GM12878 (cell line): ENCODE measurements around the gene KRTAP10-1. TPM values are rescaled to one million over a fixed set of nuclear protein-coding genes. Genes with fewer than 3 reads are reported as not detected.
A peak's percentile ranks its signal among the peaks of the same experiment; 100 is the strongest.

ENCODE experiments used
- ATAC-seq: fragments of 200-7000 bp; cut with Tn5 transposase; 3 replicates; pipeline ENCODE4 v1.9.1; 2020; ENCODE audit warnings: mild to moderate bottlenecking, moderate library complexity
- BruUV-seq: library from RNA; stranded (reverse); fragments of 400-500 nt; replicated peaks from 2 replicates; lab custom pipeline; 2021; lab: Mats Ljungman, UMichigan
- CTCF ChIA-PET: fragments of 300-600 bp; sonication (Branson Sonifier 250); formaldehyde crosslinking; extraction: SDS; loops from one replicate; lab custom pipeline; 2021; ENCODE audit warnings: inconsistent platforms; lab: Yijun Ruan, JAX
- POLR2A ChIA-PET: fragments of 350-600 bp; formaldehyde crosslinking; extraction: SDS; loops from one replicate; lab custom pipeline; 2021; ENCODE audit warnings: inconsistent platforms; lab: Charles Lee
- RAD21 ChIA-PET: fragments of 300-600 bp; sonication (Branson Sonifier 250); formaldehyde crosslinking; loops from one replicate; lab custom pipeline; 2023; ENCODE audit warnings: antibody characterized with exemption; ENCODE audit not compliant: unreplicated experiment; lab: Charles Lee
- SMC1A ChIA-PET: fragments of 300-600 bp; sonication (Branson Sonifier 250); formaldehyde crosslinking; loops from one replicate; lab custom pipeline; 2023; ENCODE audit not compliant: unreplicated experiment, uncharacterized antibody; lab: Charles Lee
- DNase-seq: peaks from one replicate; pipeline ENCODE4 v3.0.0-alpha.2; 2011; ENCODE audit warnings: low read depth, low spot score
- FAIRE-seq: peaks from 3 replicates; lab custom pipeline; 2011; peaks lifted over from hg19 to GRCh38; lab: Jason Lieb, UNC
- H2AFZ ChIP-seq: 2 replicates; pipeline ENCODE4 v1.6.0; 2011; ENCODE audit warnings: low read depth, low read length, control low read depth; ENCODE audit not compliant: control insufficient read depth
- H3K27ac ChIP-seq: 2 replicates; pipeline ENCODE4 v1.5.1; 2011; ENCODE audit warnings: control low read depth; ENCODE audit not compliant: control insufficient read depth, insufficient read depth
- H3K27me3 ChIP-seq, 2 experiments: replicated peaks in 1 of 2; 2 replicates each; pipeline versions ENCODE4 v1.6.0 to v1.6.1; 2011; ENCODE audit warnings: low read length in 1 of 2; ENCODE audit not compliant: control insufficient read depth in 2 of 2, insufficient read depth in 2 of 2
- H3K36me3 ChIP-seq, 2 experiments: 2 replicates each; pipeline ENCODE4 v1.5.1; 2011; ENCODE audit warnings: low read length in 1 of 2; ENCODE audit not compliant: control insufficient read depth in 2 of 2, insufficient read depth in 2 of 2
- H3K4me1 ChIP-seq: 2 replicates; pipeline ENCODE4 v1.6.1; 2011; ENCODE audit warnings: mild to moderate bottlenecking, low read length, moderate library complexity, mixed read lengths; ENCODE audit not compliant: control insufficient read depth, insufficient read depth
- H3K4me2 ChIP-seq: 2 replicates; pipeline ENCODE4 v1.6.0; 2011; ENCODE audit warnings: control low read depth; ENCODE audit not compliant: control insufficient read depth, insufficient read depth
- H3K4me3 ChIP-seq: fragments of 200-600 bp; sonication (generic); 2 replicates; pipeline ENCODE4 v1.5.1; 2016
- H3K79me2 ChIP-seq: 2 replicates; pipeline ENCODE4 v1.6.0; 2011; ENCODE audit warnings: low read length; ENCODE audit not compliant: control insufficient read depth, insufficient read depth
- H3K9ac ChIP-seq: 2 replicates; pipeline ENCODE4 v1.8.0; 2011; ENCODE audit warnings: low read length, control low read depth, mixed read lengths; ENCODE audit not compliant: control insufficient read depth, insufficient read depth
- H3K9me3 ChIP-seq: replicated peaks from 3 replicates; pipeline ENCODE4 v1.5.1; 2011; ENCODE audit warnings: mild to moderate bottlenecking, low read length; ENCODE audit not compliant: control insufficient read depth, insufficient read depth
- H4K20me1 ChIP-seq: 2 replicates; pipeline ENCODE4 v1.6.0; 2011; ENCODE audit not compliant: control insufficient read depth, insufficient read depth
- CTCF ChIP-seq, 3 experiments: IDR thresholded peaks in 2 of 3; conservative IDR thresholded peaks in 1 of 3; 2 replicates each; pipeline ENCODE4 v1.5.1; 2011; ENCODE audit warnings: low read depth in 3 of 3, low read length in 3 of 3, mild to moderate bottlenecking in 3 of 3, control low read depth in 2 of 3, moderate library complexity in 2 of 3, inconsistent platforms in 1 of 3, mixed read lengths in 1 of 3; ENCODE audit not compliant: control insufficient read depth in 2 of 3, insufficient read depth in 1 of 3; ENCODE audit errors: extremely low read depth in 1 of 3
- EED ChIP-seq: sonication (generic); IDR thresholded peaks from 2 replicates; pipeline ENCODE4 v1.6.1; 2016; ENCODE audit warnings: antibody characterized with exemption, low read depth
- HDAC6 ChIP-seq: fragments of 200-600 bp; sonication (generic); IDR thresholded peaks from one replicate; pipeline ENCODE4 v1.8.0; 2017; ENCODE audit warnings: antibody characterized with exemption; ENCODE audit not compliant: unreplicated experiment
- PAX8 ChIP-seq: fragments of 450-650 bp; IDR thresholded peaks from 2 replicates; pipeline ENCODE4 v1.6.1; 2017; ENCODE audit warnings: mild to moderate bottlenecking, moderate library complexity
- SREBF1 ChIP-seq: IDR thresholded peaks from 2 replicates; pipeline ENCODE4 v1.6.1; 2012; ENCODE audit warnings: mild to moderate bottlenecking, low read length
- ZNF207 ChIP-seq: fragments of 450-650 bp; IDR thresholded peaks from 2 replicates; pipeline ENCODE4 v1.6.1; 2014; ENCODE audit warnings: antibody characterized with exemption, mild to moderate bottlenecking, borderline replicate concordance
- ZNF24 ChIP-seq: fragments of 450-650 bp; IDR thresholded peaks from 2 replicates; pipeline ENCODE4 v1.6.1; 2017; ENCODE audit warnings: antibody characterized with exemption, mild to moderate bottlenecking
- ZNF274 ChIP-seq: IDR thresholded peaks from one replicate; pipeline ENCODE4 v1.8.0; 2011; ENCODE audit not compliant: insufficient read length, insufficient read depth
- ZNF592 ChIP-seq: fragments of 450-650 bp; IDR thresholded peaks from 2 replicates; pipeline ENCODE4 v1.6.1; 2017; ENCODE audit warnings: mild to moderate bottlenecking, moderate library complexity
- ZZZ3 ChIP-seq: IDR thresholded peaks from 2 replicates; pipeline ENCODE4 v1.6.1; 2011; ENCODE audit warnings: low read depth; ENCODE audit not compliant: control insufficient read depth, insufficient read length
- WGBS: methylation state at CpG from one replicate; pipeline ENCODE4 v1.1.6; 2016; ENCODE audit warnings: low lambda C conversion rate; ENCODE audit not compliant: insufficient replicate concordance, insufficient coverage; ENCODE audit errors: missing lambda C conversion rate; 5-methylcytosine and 5-hydroxymethylcytosine counted together
- in situ Hi-C: fragments of 300-500 bp; cut with MboI; formaldehyde crosslinking; loops from 9 replicates; pipeline ENCODE4 v1.14.3; 2018; ENCODE audit warnings: mixed read lengths
- intact Hi-C: fragments of 100-400 bp; cut with micrococcal nuclease; formaldehyde crosslinking; loops from one replicate; pipeline ENCODE4 v1.14.2; 2022; ENCODE audit not compliant: unreplicated experiment
- polyA plus RNA-seq, 11 experiments: library from polyadenylated mRNA; depleted of rRNA in 4 of 11; unstranded in 6 of 11; stranded (reverse) in 5 of 11; fragments of >200 nt; fragmentation: Nextera tagmentation in 4 of 11; fragmentation: Illumina TruSeq in 1 of 11; extraction: Ambion mirVana in 4 of 11; extraction: Trizol in 1 of 11; gene quantifications; 1 replicate in 1 of 11; 2 replicates in 10 of 11; pipeline versions ENCODE4 v1.2.1 to v1.2.3, GENCODE V29; 2011 to 2016; ENCODE audit warnings: inconsistent platforms in 2 of 11, missing spikeins in 2 of 11, low read depth in 1 of 11
- total RNA-seq, 4 experiments: library from RNA; depleted of rRNA in 3 of 4; stranded (reverse); fragments of >200 nt in 3 of 4; fragmentation: Illumina TruSeq in 1 of 4; extraction: Trizol in 1 of 4; gene quantifications; 2 replicates each; pipeline versions ENCODE4 v1.2.1 to v1.2.3, GENCODE V29; 2013 to 2021

KRTAP10-1 gene
- total and polyA plus RNA-seq, 10 of the 15 experiments (the other 5 are each of a cell fraction or from before 2014, with no cell fraction given), result not detected

- TF ChIP-seq ZNF207 (no peak), HDAC6 (no peak), ZNF274 (no peak), SREBF1 (no peak), PAX8 (no peak), ZZZ3 (no peak)
Measured at GRCh38 chr21:44510109-44510507, 29.9 kb downstream of the KRTAP10-1 start (continued).

GRCh38 chr21:44509539-44509938 is 30.5 kb downstream of the KRTAP10-1 start:
- H3K9ac ChIP-seq, result no peak overlapping the region
- ATAC-seq (peak; percentile 56), DNase-seq (no peak), FAIRE-seq (no peak)
- no peaks in the 10 kb centered on the region for H3K79me2 ChIP-seq
- ChIA-PET CTCF (interaction anchor here (0.7 to 3.1 kb wide), 6 partner anchors 8 to 806 kb away, joined by 3 to 37 read pairs (median 9); partner anchors contain the start of gene UBE2G2), RAD21 (interaction anchor here (1.5 to 1.6 kb wide), 2 partner anchors 284 to 418 kb away, joined by 6 to 17 read pairs; no protein-coding TSS in a partner anchor), SMC1A (interaction anchor here (1.3 to 2.6 kb wide), 3 partner anchors 233 to 289 kb away, joined by 4 to 12 read pairs (median 11); no protein-coding TSS in a partner anchor), POLR2A (no interaction called here)
- intact Hi-C loops, result no loop called here
- H3K9me3 ChIP-seq, result no peaks in the 10 kb centered on the region
- no peak overlapping the region for H3K4me3 ChIP-seq
- no peak overlapping the region for H2AFZ ChIP-seq
- no TSS peak for BruUV-seq
- no peak overlapping the region for H3K27ac ChIP-seq
- H3K36me3 ChIP-seq, result no peaks in the 10 kb centered on the region
- TF ChIP-seq ZNF24 (no peak), CTCF (IDR thresholded peaks at IDR 0.05 in 2 of 3, conservative IDR thresholded peaks at IDR 0.05 in 1 of 3; ENCODE audit: control insufficient read depth in 2 of 3, extremely low read depth in 1 of 3, insufficient read depth in 1 of 3, low read depth in 3 of 3, low read length in 3 of 3) (peak; percentile 3 to 21 (median 11); a peak in 2 of 6 replicates), ZNF592 (no peak), EED (no peak)
- H3K4me2 ChIP-seq, result no peak overlapping the region
- no peaks in the 10 kb centered on the region for H3K4me1 ChIP-seq
- H4K20me1 ChIP-seq, result no peaks in the 10 kb centered on the region
- in situ Hi-C loops, result loop anchor here (5.0 kb wide), 1 partner anchor 283 kb away; no protein-coding TSS in a partner anchor
- H3K27me3 ChIP-seq, result no peaks in the 10 kb centered on the region; a peak in 1 of 4 replicates
- WGBS, result 46% methylated on average over 9 of the region's 12 CpGs
